Measurements from ENCODE around the gene ADAMTSL5.
"Not testable (repeated sequence)": the region's sequence is repeated elsewhere in the genome, so short reads cannot be mapped to it uniquely, and the experiment has no call there.

Gene ADAMTSL5

GRCh38 chr19:1478934-1479707, 33.7 kb downstream of the ADAMTSL5 start, which contains the start of gene C19orf25:
Gene C19orf25, minus strand, starts transcription at chr19:1479215. Its CDS starts 312 bp downstream, at chr19:1478903.
- DNase-seq (ENCODE audit: low read depth) = peak; percentile 88

- DNase-seq (ENCODE audit: low read depth) = not testable (repeated sequence)
These were observed 35.8 kb downstream of the ADAMTSL5 start for GRCh38 chr19:1477056-1477455.

- no peak for DNase-seq (ENCODE audit: low read depth)
These were observed 36.9 kb downstream of the ADAMTSL5 start for GRCh38 chr19:1475751-1476437.

- no peak for DNase-seq (ENCODE audit: low read depth)
These were observed 38.0 kb downstream of the ADAMTSL5 start for GRCh38 chr19:1474765-1475351.

- no peak for DNase-seq (ENCODE audit: low read depth)
These were observed 38.6 kb downstream of the ADAMTSL5 start for GRCh38 chr19:1474011-1474764.

- no peak for DNase-seq (ENCODE audit: low read depth)
These were observed 39.6 kb downstream of the ADAMTSL5 start for GRCh38 chr19:1473085-1473851.

- DNase-seq (ENCODE audit: low read depth) = no peak
These were observed 40.4 kb downstream of the ADAMTSL5 start for GRCh38 chr19:1472231-1473084.

GRCh38 chr19:1471515-1472160, 41.2 kb downstream of the ADAMTSL5 start:
- DNase-seq (ENCODE audit: low read depth) = no peak

GRCh38 chr19:1471010-1471514, 41.8 kb downstream of the ADAMTSL5 start:
- DNase-seq (ENCODE audit: low read depth) = no peak

- peak; percentile 60 for DNase-seq (ENCODE audit: low read depth)
These were observed 42.4 kb downstream of the ADAMTSL5 start for GRCh38 chr19:1470305-1471009.

- no peak for DNase-seq (ENCODE audit: low read depth)
These were observed 42.8 kb downstream of the ADAMTSL5 start for GRCh38 chr19:1470055-1470304.

- no peak for DNase-seq (ENCODE audit: low read depth)
These were observed 43.4 kb downstream of the ADAMTSL5 start for GRCh38 chr19:1469255-1470054.

GRCh38 chr19:1468821-1469254, 44.0 kb downstream of the ADAMTSL5 start:
- no peak for DNase-seq (ENCODE audit: low read depth)

GRCh38 chr19:1468274-1468820, 44.5 kb downstream of the ADAMTSL5 start:
- DNase-seq (ENCODE audit: low read depth) = no peak

- DNase-seq (ENCODE audit: low read depth) = no peak
These were observed 45.1 kb downstream of the ADAMTSL5 start for GRCh38 chr19:1467490-1468273.

- no peak for DNase-seq (ENCODE audit: low read depth)
These were observed 45.7 kb downstream of the ADAMTSL5 start for GRCh38 chr19:1467215-1467489.

- no peak for DNase-seq (ENCODE audit: low read depth)
These were observed 46.2 kb downstream of the ADAMTSL5 start for GRCh38 chr19:1466461-1467214.

Measured in stimulated activated CD8-positive, alpha-beta memory T cell treated with anti-CD3 and anti-CD28 coated beads, Interleukin-4, amount 100 ng/mL, for 24 hours (primary cell).